Activated T-helper 2 cell treated with anti-CD3 and anti-CD28 coated beads, Interferon-gamma antibody, Interleukin-2, Interleukin-4, amounts not matched to agents 10 μg/mL and 5 μg/mL and 100 μg/mL, durations not matched to agents 14 hours and 24 hours and 36 hours (primary cell): ENCODE results near the gene PCAT7. TPM values are rescaled to one million over a fixed set of nuclear protein-coding genes. Genes with fewer than 3 reads are reported as not detected.
"Not testable (repeated sequence)": the region's sequence is repeated elsewhere in the genome, so short reads cannot be mapped to it uniquely, and the experiment has no call there.

Experiments
- DNase-seq: peaks from one replicate; pipeline ENCODE4 v3.0.0; 2021; ENCODE audit warnings: low spot score
- H3K27ac Mint-ChIP-seq: one replicate; pipeline ENCODE4 v1.8.0; 2021; ENCODE audit warnings: mixed read lengths
- H3K27me3 Mint-ChIP-seq: one replicate; pipeline ENCODE4 v1.8.0; 2021; ENCODE audit warnings: low read depth, mixed read lengths
- H3K36me3 Mint-ChIP-seq: one replicate; pipeline ENCODE4 v1.8.0; 2021; ENCODE audit warnings: low read depth, mixed read lengths
- H3K4me1 Mint-ChIP-seq: one replicate; pipeline ENCODE4 v1.8.0; 2021; ENCODE audit warnings: low read depth, mixed read lengths
- H3K4me3 Mint-ChIP-seq: one replicate; pipeline ENCODE4 v1.8.0; 2021; ENCODE audit warnings: low read depth, mild to moderate bottlenecking, moderate library complexity, mixed read lengths
- H3K9me3 Mint-ChIP-seq: one replicate; pipeline ENCODE4 v1.8.0; 2021; ENCODE audit warnings: mixed read lengths
- intact Hi-C: fragments of 100-400 bp; cut with micrococcal nuclease; formaldehyde crosslinking; loops from one replicate; pipeline ENCODE4 v1.15.1; 2023
- total RNA-seq: library from RNA; stranded (reverse); gene quantifications from 2 replicates; pipeline ENCODE4 v1.2.3, GENCODE V29; 2022

The PCAT7 gene
- total RNA-seq, 1 donor from 2014 or later = not detected

GRCh38 chr9:94568250-94568889 is 13.5 kb downstream of the PCAT7 start:
- H3K27ac Mint-ChIP-seq = no peak overlapping the region
- intact Hi-C loops = no loop called here
- H3K27me3 Mint-ChIP-seq = peaks cover 15% of the 10 kb centered on the region
- no peaks in the 10 kb centered on the region for H3K36me3 Mint-ChIP-seq
- no peaks in the 10 kb centered on the region for H3K4me1 Mint-ChIP-seq
- no peak overlapping the region for H3K4me3 Mint-ChIP-seq
- no peak for DNase-seq
- no peaks in the 10 kb centered on the region for H3K9me3 Mint-ChIP-seq

GRCh38 chr9:94568972-94569712 is 14.3 kb downstream of the PCAT7 start:
- Mint-ChIP-seq H3K36me3 (no peaks in the 10 kb centered on the region), H3K4me1 (no peaks in the 10 kb centered on the region), H3K4me3 (no peak overlapping the region), H3K9me3 (no peaks in the 10 kb centered on the region), H3K27ac (no peak overlapping the region), H3K27me3 (peaks cover 16% of the 10 kb centered on the region)
- intact Hi-C loops = no loop called here
- DNase-seq = no peak

GRCh38 chr9:94576131-94576530 is 21.2 kb downstream of the PCAT7 start:
- Mint-ChIP-seq H3K4me1 (peaks cover 2% of the 10 kb centered on the region), H3K4me3 (no peak overlapping the region), H3K36me3 (no peaks in the 10 kb centered on the region), H3K27me3 (peaks cover 19% of the 10 kb centered on the region), H3K27ac (no peak overlapping the region), H3K9me3 (no peaks in the 10 kb centered on the region)
- intact Hi-C loops = no loop called here
- no peak for DNase-seq

- Mint-ChIP-seq H3K27ac (no peak overlapping the region), H3K4me3 (no peak overlapping the region), H3K36me3 (no peaks in the 10 kb centered on the region), H3K27me3 (peaks cover 18% of the 10 kb centered on the region), H3K4me1 (peaks cover 2% of the 10 kb centered on the region), H3K9me3 (no peaks in the 10 kb centered on the region)
- no peak for DNase-seq
- intact Hi-C loops = no loop called here
These were observed 22.2 kb downstream of the PCAT7 start for GRCh38 chr9:94577036-94577435.

- Mint-ChIP-seq H3K4me1 (peaks cover 2% of the 10 kb centered on the region), H3K27ac (no peak overlapping the region), H3K4me3 (no peak overlapping the region), H3K36me3 (no peaks in the 10 kb centered on the region), H3K9me3 (no peaks in the 10 kb centered on the region), H3K27me3 (peaks cover 13% of the 10 kb centered on the region)
- intact Hi-C loops = no loop called here
- no peak for DNase-seq
These were observed 22.7 kb downstream of the PCAT7 start for GRCh38 chr9:94577571-94577970.

- Mint-ChIP-seq H3K9me3 (no peaks in the 10 kb centered on the region), H3K4me1 (peaks cover 16% of the 10 kb centered on the region), H3K27ac (no peak overlapping the region), H3K27me3 (peaks cover 3% of the 10 kb centered on the region), H3K36me3 (no peaks in the 10 kb centered on the region), H3K4me3 (no peak overlapping the region)
- intact Hi-C loops = no loop called here
- no peak for DNase-seq
These were observed 26.8 kb downstream of the PCAT7 start for GRCh38 chr9:94581728-94582127.

- peaks cover 11% of the 10 kb centered on the region for H3K27me3 Mint-ChIP-seq
- intact Hi-C loops = no loop called here
- H3K36me3 Mint-ChIP-seq = no peaks in the 10 kb centered on the region
- H3K4me1 Mint-ChIP-seq = peaks cover 17% of the 10 kb centered on the region
- H3K27ac Mint-ChIP-seq = peak overlapping the region; percentile 24
- H3K4me3 Mint-ChIP-seq = no peak overlapping the region
- H3K9me3 Mint-ChIP-seq = no peaks in the 10 kb centered on the region
- no peak for DNase-seq
These were observed 29.7 kb downstream of the PCAT7 start for GRCh38 chr9:94584555-94584954.

GRCh38 chr9:94586316-94586715 is 31.4 kb downstream of the PCAT7 start:
- H3K27ac Mint-ChIP-seq = no peak overlapping the region
- peaks cover 17% of the 10 kb centered on the region for H3K4me1 Mint-ChIP-seq
- H3K27me3 Mint-ChIP-seq = peaks cover 9% of the 10 kb centered on the region
- DNase-seq = no peak
- intact Hi-C loops = no loop called here
- H3K4me3 Mint-ChIP-seq = no peak overlapping the region
- no peaks in the 10 kb centered on the region for H3K36me3 Mint-ChIP-seq
- H3K9me3 Mint-ChIP-seq = no peaks in the 10 kb centered on the region

- no peak overlapping the region for H3K4me3 Mint-ChIP-seq
- no peak for DNase-seq
- H3K27ac Mint-ChIP-seq = no peak overlapping the region
- intact Hi-C loops = no loop called here
- peaks cover 17% of the 10 kb centered on the region for H3K4me1 Mint-ChIP-seq
- H3K27me3 Mint-ChIP-seq = peaks cover 9% of the 10 kb centered on the region
- H3K9me3 Mint-ChIP-seq = no peaks in the 10 kb centered on the region
- H3K36me3 Mint-ChIP-seq = no peaks in the 10 kb centered on the region
These were observed 31.9 kb downstream of the PCAT7 start for GRCh38 chr9:94586814-94587213.

GRCh38 chr9:94588681-94589080 is 33.8 kb downstream of the PCAT7 start:
- DNase-seq = no peak
- Mint-ChIP-seq H3K36me3 (no peaks in the 10 kb centered on the region), H3K4me1 (peaks cover 17% of the 10 kb centered on the region), H3K4me3 (no peak overlapping the region), H3K27ac (no peak overlapping the region), H3K9me3 (no peaks in the 10 kb centered on the region), H3K27me3 (peaks cover 8% of the 10 kb centered on the region)
- intact Hi-C loops = no loop called here

- H3K4me3 Mint-ChIP-seq, H3K9me3 Mint-ChIP-seq, H3K27ac Mint-ChIP-seq, DNase-seq, H3K4me1 Mint-ChIP-seq, intact Hi-C loops, H3K36me3 Mint-ChIP-seq: not testable (repeated sequence)
- peaks cover 12% of the 10 kb centered on the region for H3K27me3 Mint-ChIP-seq
These were observed 36.2 kb downstream of the PCAT7 start for GRCh38 chr9:94591046-94591545.

- intact Hi-C loops = no loop called here
- Mint-ChIP-seq H3K4me3 (no peak overlapping the region), H3K27me3 (peaks cover 13% of the 10 kb centered on the region), H3K9me3 (no peaks in the 10 kb centered on the region), H3K27ac (no peak overlapping the region), H3K4me1 (peaks cover 2% of the 10 kb centered on the region), H3K36me3 (no peaks in the 10 kb centered on the region)
- DNase-seq = no peak
These were observed 37.0 kb downstream of the PCAT7 start for GRCh38 chr9:94591876-94592275.

GRCh38 chr9:94592683-94593082 is 37.8 kb downstream of the PCAT7 start:
- DNase-seq, H3K4me1 Mint-ChIP-seq, intact Hi-C loops, H3K27ac Mint-ChIP-seq, H3K9me3 Mint-ChIP-seq, H3K4me3 Mint-ChIP-seq, H3K36me3 Mint-ChIP-seq: not testable (repeated sequence)
- peaks cover 13% of the 10 kb centered on the region for H3K27me3 Mint-ChIP-seq
